ENCODE results near the gene ADAM12. TPM values are rescaled to one million over a fixed set of nuclear protein-coding genes. Genes with fewer than 3 reads are reported as not detected.

The ADAM12 gene
- total RNA-seq, 2 experiments from 2014 or later = 1.2 to 1.5 TPM

GRCh38 chr10:126290232-126290631, 98.0 kb downstream of the ADAM12 start:
- Mint-ChIP-seq H3K36me3 (ENCODE audit: low read depth) (no peaks in the 10 kb centered on the region), H3K27ac (no peak overlapping the region), H3K4me1 (ENCODE audit: low read depth) (no peaks in the 10 kb centered on the region), H3K4me3 (no peak overlapping the region), H3K27me3 (no peaks in the 10 kb centered on the region), H3K9me3 (no peaks in the 10 kb centered on the region)
- no peak overlapping the region for H3K27ac ChIP-seq (ENCODE audit: low read depth in 1 of 2, low read length in 2 of 2)
- no peaks in the 10 kb centered on the region for H3K36me3 ChIP-seq (ENCODE audit: insufficient read depth, low read length)
- ChIA-PET CTCF (no interaction called here), POLR2A (no interaction called here)
- H3K27me3 ChIP-seq (ENCODE audit: control insufficient read depth in 1 of 2, insufficient read depth in 2 of 2, low read length in 2 of 2) = no peaks in the 10 kb centered on the region
- H3K4me3 ChIP-seq (ENCODE audit: low read length) = no peak overlapping the region
- no peaks in the 10 kb centered on the region for H3K4me1 ChIP-seq (ENCODE audit: insufficient read depth, low read length)
- intact Hi-C loops (cut with DNase I, micrococcal nuclease) = no loop called here
- DNase-seq = no peak
- no peak for ATAC-seq (ENCODE audit: poor library complexity)
- no peak for TF ChIP-seq CTCF (IDR thresholded peaks at IDR 0.05)
- peaks cover 0 to 6% of the 10 kb centered on the region in 2 experiments for H3K9me3 ChIP-seq (ENCODE audit: control insufficient read depth in 1 of 2, insufficient read depth in 1 of 2, low read length in 2 of 2)

- Histone ChIP-seq H3K27ac (ENCODE audit: low read depth in 1 of 2, low read length in 2 of 2) (no peak overlapping the region), H3K36me3 (ENCODE audit: insufficient read depth, low read length) (no peaks in the 10 kb centered on the region), H3K27me3 (ENCODE audit: control insufficient read depth in 1 of 2, insufficient read depth in 2 of 2, low read length in 2 of 2) (no peaks in the 10 kb centered on the region), H3K4me1 (ENCODE audit: insufficient read depth, low read length) (no peaks in the 10 kb centered on the region), H3K9me3 (ENCODE audit: control insufficient read depth in 1 of 2, insufficient read depth in 1 of 2, low read length in 2 of 2) (peaks cover 0 to 6% of the 10 kb centered on the region in 2 experiments), H3K4me3 (ENCODE audit: low read length) (no peak overlapping the region)
- H3K36me3 Mint-ChIP-seq (ENCODE audit: low read depth) = no peaks in the 10 kb centered on the region
- H3K9me3 Mint-ChIP-seq = no peaks in the 10 kb centered on the region
- H3K4me3 Mint-ChIP-seq = no peak overlapping the region
- CTCF ChIA-PET = no interaction called here
- no peak for TF ChIP-seq CTCF (IDR thresholded peaks at IDR 0.05)
- no peaks in the 10 kb centered on the region for H3K27me3 Mint-ChIP-seq
- no peak for ATAC-seq (ENCODE audit: poor library complexity)
- no peak for DNase-seq
- H3K27ac Mint-ChIP-seq = no peak overlapping the region
- POLR2A ChIA-PET = no interaction called here
- intact Hi-C loops (cut with DNase I, micrococcal nuclease) = no loop called here
- H3K4me1 Mint-ChIP-seq (ENCODE audit: low read depth) = no peaks in the 10 kb centered on the region
Measured at GRCh38 chr10:126288547-126289493, 99.5 kb downstream of the ADAM12 start.

GRCh38 chr10:126286256-126286780, 102.0 kb downstream of the ADAM12 start:
- intact Hi-C loops (cut with DNase I, micrococcal nuclease) = no loop called here

More at GRCh38 chr10:126286256-126286780, 102.0 kb downstream of the ADAM12 start:
- no peak overlapping the region for H3K4me3 Mint-ChIP-seq
- Histone ChIP-seq H3K9me3 (ENCODE audit: control insufficient read depth in 1 of 2, insufficient read depth in 1 of 2, low read length in 2 of 2) (peaks cover 0 to 6% of the 10 kb centered on the region in 2 experiments), H3K36me3 (ENCODE audit: insufficient read depth, low read length) (no peaks in the 10 kb centered on the region), H3K4me1 (ENCODE audit: insufficient read depth, low read length) (no peaks in the 10 kb centered on the region), H3K27me3 (ENCODE audit: control insufficient read depth in 1 of 2, insufficient read depth in 2 of 2, low read length in 2 of 2) (no peaks in the 10 kb centered on the region), H3K27ac (ENCODE audit: low read depth in 1 of 2, low read length in 2 of 2) (no peak overlapping the region), H3K4me3 (ENCODE audit: low read length) (no peak overlapping the region)
- H3K4me1 Mint-ChIP-seq (ENCODE audit: low read depth) = no peaks in the 10 kb centered on the region
- H3K27ac Mint-ChIP-seq = no peak overlapping the region
- no peak for ATAC-seq (ENCODE audit: poor library complexity)
- no peaks in the 10 kb centered on the region for H3K27me3 Mint-ChIP-seq
- TF ChIP-seq CTCF (IDR thresholded peaks at IDR 0.05) = no peak
- no peaks in the 10 kb centered on the region for H3K9me3 Mint-ChIP-seq
- DNase-seq = no peak
- POLR2A ChIA-PET = no interaction called here
- no peaks in the 10 kb centered on the region for H3K36me3 Mint-ChIP-seq (ENCODE audit: low read depth)
- CTCF ChIA-PET = no interaction called here

All from CD4-positive, alpha-beta T cell (primary cell).